Measurements from ENCODE around the gene SYNE3. TPM values are rescaled to one million over a fixed set of nuclear protein-coding genes. Genes with fewer than 3 reads are reported as not detected.

SYNE3 gene
- total RNA-seq, 4 donors from 2014 or later: 4.7 to 7.1 (median 5.1) TPM

GRCh38 chr14:95477411-95478269 is 38.8 kb downstream of the SYNE3 start:
- H3K36me3 ChIP-seq: peaks cover 0 to 8% of the 10 kb centered on the region in 2 donors
- DNase-seq (no peak), ATAC-seq (no peak)
- no peaks in the 10 kb centered on the region for H3K9me3 ChIP-seq
- H3K4me1 ChIP-seq: peaks cover 7 to 15% of the 10 kb centered on the region in 2 donors
- H3K4me3 ChIP-seq: no peak overlapping the region
- H3K27ac ChIP-seq: peak overlapping the region in 2 of 4 donors; percentile 3 to 18
- no peak for TF ChIP-seq POLR2A (IDR thresholded peaks at IDR 0.05)
- TF ChIP-seq, protein P1, sequence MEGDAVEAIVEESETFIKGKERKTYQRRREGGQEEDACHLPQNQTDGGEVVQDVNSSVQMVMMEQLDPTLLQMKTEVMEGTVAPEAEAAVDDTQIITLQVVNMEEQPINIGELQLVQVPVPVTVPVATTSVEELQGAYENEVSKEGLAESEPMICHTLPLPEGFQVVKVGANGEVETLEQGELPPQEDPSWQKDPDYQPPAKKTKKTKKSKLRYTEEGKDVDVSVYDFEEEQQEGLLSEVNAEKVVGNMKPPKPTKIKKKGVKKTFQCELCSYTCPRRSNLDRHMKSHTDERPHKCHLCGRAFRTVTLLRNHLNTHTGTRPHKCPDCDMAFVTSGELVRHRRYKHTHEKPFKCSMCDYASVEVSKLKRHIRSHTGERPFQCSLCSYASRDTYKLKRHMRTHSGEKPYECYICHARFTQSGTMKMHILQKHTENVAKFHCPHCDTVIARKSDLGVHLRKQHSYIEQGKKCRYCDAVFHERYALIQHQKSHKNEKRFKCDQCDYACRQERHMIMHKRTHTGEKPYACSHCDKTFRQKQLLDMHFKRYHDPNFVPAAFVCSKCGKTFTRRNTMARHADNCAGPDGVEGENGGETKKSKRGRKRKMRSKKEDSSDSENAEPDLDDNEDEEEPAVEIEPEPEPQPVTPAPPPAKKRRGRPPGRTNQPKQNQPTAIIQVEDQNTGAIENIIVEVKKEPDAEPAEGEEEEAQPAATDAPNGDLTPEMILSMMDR (IDR thresholded peaks at IDR 0.05 in 4 of 5, conservative IDR thresholded peaks at IDR 0.05 in 1 of 5): no peak
- in situ Hi-C loops (cut with MboI; ENCODE audit: low sequenced_read_pairs in 4 of 4): no loop called here
- H3K27me3 ChIP-seq: no peaks in the 10 kb centered on the region
- intact Hi-C loops (cut with DNase I; ENCODE audit: low total_unique reads): no loop called here

GRCh38 chr14:95476747-95477146 is 39.7 kb downstream of the SYNE3 start:
- no peaks in the 10 kb centered on the region for H3K9me3 ChIP-seq
- DNase-seq (no peak), ATAC-seq (no peak)
- TF ChIP-seq, protein P1 (IDR thresholded peaks at IDR 0.05 in 4 of 5, conservative IDR thresholded peaks at IDR 0.05 in 1 of 5): no peak
- TF ChIP-seq POLR2A (IDR thresholded peaks at IDR 0.05): no peak
- in situ Hi-C loops (cut with MboI; ENCODE audit: low sequenced_read_pairs in 4 of 4) (no loop called here), intact Hi-C loops (cut with DNase I; ENCODE audit: low total_unique reads) (no loop called here)
- H3K27me3 ChIP-seq: no peaks in the 10 kb centered on the region
- H3K4me1 ChIP-seq: peaks cover 12 to 21% of the 10 kb centered on the region in 2 donors
- no peak overlapping the region for H3K4me3 ChIP-seq
- H3K36me3 ChIP-seq: peaks cover 0 to 8% of the 10 kb centered on the region in 2 donors
- H3K27ac ChIP-seq: peak overlapping the region in 1 of 4 donors; percentile 3

DNA sequence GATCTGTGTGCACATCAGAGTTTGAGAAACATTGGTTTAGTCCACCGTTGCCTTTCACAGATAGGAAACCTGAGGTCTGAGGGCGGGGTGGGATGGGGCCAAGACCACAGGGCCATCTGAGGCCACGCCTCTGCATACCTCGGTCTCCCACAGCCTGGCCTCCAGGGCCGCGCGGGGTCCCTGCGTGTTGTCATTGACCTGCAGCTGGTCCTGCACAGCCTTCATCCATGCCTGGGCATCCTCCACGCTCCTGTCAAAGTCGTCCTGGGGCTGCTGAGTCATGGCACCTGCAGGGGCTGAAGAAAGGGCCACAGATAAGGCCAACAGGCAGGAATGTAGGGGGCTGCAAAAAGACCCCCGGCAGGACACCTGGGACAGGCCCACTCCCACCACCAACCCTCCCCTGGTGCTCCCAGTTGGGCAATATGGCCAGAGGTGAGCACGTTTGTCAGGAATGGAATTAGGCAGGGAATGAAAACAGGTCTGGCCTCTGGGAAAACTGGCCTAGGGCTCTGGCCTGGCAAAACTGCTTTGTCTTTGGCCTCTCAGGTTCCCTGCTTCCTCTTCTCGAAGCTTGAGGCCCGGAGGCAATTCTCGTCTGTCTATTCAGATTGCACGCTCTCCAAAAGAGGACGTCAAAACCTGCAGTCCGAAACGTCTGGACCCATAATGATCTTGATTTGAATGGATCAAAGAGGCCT is 40.8 kb downstream of the SYNE3 start:
- H3K36me3 ChIP-seq: peaks cover 0 to 8% of the 10 kb centered on the region in 2 donors
- DNase-seq: no peak
- TF ChIP-seq, protein P1 (IDR thresholded peaks at IDR 0.05 in 4 of 5, conservative IDR thresholded peaks at IDR 0.05 in 1 of 5): no peak
- no peak for TF ChIP-seq POLR2A (IDR thresholded peaks at IDR 0.05)
- H3K4me1 ChIP-seq: peaks cover 22 to 28% of the 10 kb centered on the region in 2 donors
- H3K4me3 ChIP-seq: no peak overlapping the region
- intact Hi-C loops (cut with DNase I; ENCODE audit: low total_unique reads) (no loop called here), in situ Hi-C loops (cut with MboI; ENCODE audit: low sequenced_read_pairs in 4 of 4) (no loop called here)
- ATAC-seq: no peak
- H3K9me3 ChIP-seq: no peaks in the 10 kb centered on the region
- no peak overlapping the region for H3K27ac ChIP-seq
- H3K27me3 ChIP-seq: no peaks in the 10 kb centered on the region

DNA sequence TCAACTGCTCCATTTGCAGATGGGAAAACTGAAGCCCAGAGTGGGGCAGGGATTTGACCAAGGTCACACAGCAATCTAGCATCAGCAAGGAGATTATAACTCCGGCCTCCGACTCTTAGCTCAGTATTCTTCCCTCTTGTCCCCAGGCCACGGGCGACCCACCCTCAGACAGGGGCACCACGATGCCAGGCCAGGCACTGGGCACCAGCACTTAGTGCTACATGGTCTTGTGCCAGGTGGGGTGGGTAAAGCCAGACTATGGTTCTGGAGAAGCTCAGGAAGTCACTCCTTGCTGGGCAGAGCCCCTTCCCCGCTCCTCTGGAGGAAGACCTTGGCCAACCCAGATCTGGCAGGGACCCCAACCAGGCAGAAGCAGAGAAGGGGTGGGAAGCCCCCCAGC is 41.5 kb downstream of the SYNE3 start:
- in situ Hi-C loops (cut with MboI; ENCODE audit: low sequenced_read_pairs in 4 of 4) (no loop called here), intact Hi-C loops (cut with DNase I; ENCODE audit: low total_unique reads) (no loop called here)
- H3K36me3 ChIP-seq: peaks cover 0 to 8% of the 10 kb centered on the region in 2 donors
- H3K9me3 ChIP-seq: no peaks in the 10 kb centered on the region
- H3K27ac ChIP-seq: no peak overlapping the region
- H3K4me3 ChIP-seq: no peak overlapping the region
- TF ChIP-seq, protein P1 (IDR thresholded peaks at IDR 0.05 in 4 of 5, conservative IDR thresholded peaks at IDR 0.05 in 1 of 5): no peak
- ATAC-seq (no peak), DNase-seq (no peak)
- no peaks in the 10 kb centered on the region for H3K27me3 ChIP-seq
- H3K4me1 ChIP-seq: peaks cover 22 to 26% of the 10 kb centered on the region in 2 donors

All from gastrocnemius medialis (tissue), 4 donors.